Measurements from ENCODE around the gene ELAC1.
"Not testable (repeated sequence)": the region's sequence is repeated elsewhere in the genome, so short reads cannot be mapped to it uniquely, and the experiment has no call there.

Gene ELAC1

DNA sequence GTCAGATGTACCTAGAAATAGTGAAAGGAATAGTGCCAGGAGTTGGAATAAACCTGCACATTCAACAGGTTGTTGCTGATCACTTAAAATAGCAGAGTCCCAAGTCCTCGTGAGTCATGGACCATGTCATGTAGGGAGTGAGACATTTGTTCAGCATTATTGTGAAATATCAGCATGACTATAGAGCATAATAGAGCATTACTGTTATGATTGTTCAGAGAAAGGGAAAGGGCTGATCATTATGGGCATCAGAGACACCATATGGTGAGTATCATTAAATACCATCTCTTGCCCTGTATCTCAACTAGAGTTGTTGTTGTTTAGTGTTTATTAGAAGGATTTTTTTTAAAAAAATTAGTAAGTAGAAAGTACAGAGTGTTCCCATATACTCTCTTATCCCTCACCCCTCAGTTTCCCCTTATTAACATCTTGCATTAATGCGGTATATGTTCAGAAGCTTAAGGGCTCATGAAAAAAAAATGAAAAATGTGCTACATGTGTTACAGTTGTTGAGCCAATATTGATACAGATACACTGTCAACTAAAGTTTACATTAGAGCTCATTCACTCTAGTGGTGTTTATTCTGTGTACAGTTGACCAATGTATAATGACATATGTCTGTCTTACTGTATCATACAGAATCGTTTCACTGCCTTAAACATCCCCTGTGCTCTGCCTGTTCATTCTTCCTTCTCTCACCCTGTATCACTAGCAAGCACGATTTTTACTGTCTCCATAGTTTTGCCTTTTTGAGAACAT, 5.7 kb downstream of the ELAC1 start:
- DNase-seq, result peak; percentile 24

DNA sequence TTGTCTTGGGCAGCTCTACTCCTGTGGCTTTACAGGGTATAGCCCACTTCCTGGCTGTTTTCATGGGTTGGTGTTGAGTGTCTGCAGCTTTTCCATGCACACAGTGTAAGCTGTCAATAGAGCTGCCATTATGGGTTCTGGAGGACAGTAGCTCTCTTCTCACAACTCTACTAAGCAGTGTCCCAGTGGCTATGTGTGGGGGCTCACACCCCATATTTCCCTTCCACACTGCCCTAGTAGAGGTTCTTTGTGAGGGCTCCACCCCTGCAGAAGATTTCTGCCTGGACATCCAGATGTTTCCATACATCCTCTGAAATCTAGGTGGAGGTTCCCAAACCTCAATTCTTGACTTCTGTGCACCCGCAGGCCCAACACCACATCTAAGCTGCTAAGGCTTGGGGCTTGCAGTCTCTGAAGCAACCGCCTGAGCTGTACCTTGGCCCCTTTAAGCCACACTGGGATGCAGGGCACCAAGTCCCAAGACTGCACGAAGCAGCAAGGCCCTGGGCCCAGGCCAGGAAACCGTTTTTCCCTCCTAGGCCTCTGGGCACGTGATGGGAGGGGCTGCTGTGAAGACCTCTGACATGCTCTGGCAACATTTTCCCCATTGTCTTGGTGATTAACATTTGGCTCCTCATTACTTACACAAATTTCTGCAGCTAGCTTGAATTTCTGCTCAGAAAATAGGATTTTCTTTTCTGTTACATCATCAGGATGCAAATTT, 9.4 kb downstream of the ELAC1 start:
- DNase-seq, result no peak

DNA sequence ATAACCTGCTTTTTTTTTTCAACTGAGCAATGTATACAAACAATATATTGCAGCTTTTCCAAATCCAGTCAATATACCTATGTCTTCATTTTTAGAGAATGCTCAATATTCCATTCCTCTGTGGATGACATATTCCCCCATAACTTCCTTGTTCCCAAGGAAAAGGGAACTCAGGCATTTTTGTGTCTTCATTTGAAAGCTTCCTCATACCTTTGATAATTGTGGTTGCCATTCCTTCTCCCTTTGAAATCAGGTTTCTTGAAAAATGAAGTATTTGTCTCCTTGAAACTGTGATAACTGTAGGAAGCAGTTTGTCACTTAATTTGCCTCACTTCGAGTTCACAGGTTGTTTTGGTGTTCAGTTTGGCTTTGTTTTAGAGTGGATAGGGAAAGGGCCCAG, 13.5 kb downstream of the ELAC1 start:
- DNase-seq, result no peak

DNA sequence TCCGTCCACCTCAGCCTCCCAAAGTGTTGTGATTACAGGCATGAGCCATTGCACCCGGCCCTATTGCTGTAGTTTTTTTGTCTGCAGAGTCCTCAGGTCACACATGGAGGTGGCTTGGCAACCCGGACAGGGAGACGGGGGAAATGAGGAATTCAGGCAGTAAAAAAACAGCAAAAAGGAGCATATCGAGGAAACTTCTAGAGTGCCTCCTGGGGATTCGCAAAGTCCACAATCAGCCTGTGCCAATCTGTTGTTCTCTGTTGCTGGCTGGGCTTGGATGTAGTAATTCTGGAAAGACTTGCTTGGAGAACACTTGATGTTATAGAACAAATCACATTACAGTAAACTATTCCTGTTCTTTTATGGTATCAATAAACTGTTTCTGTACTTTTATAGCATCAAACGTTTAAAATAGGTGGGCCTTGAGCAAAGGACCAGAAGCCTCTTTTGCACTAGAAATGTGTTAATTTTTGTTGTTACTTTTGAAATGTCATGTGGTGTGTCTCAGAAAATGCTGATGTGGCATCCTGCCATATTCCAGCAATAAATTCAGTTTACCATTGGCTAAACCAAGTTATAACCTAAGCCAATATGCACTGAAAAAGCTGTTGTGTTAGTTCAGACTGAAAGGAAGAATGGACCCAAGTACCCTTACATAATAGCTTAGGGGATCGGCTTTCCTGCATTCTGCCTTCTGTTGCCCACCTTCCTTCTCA, 14.4 kb downstream of the ELAC1 start:
- DNase-seq, result no peak

DNA sequence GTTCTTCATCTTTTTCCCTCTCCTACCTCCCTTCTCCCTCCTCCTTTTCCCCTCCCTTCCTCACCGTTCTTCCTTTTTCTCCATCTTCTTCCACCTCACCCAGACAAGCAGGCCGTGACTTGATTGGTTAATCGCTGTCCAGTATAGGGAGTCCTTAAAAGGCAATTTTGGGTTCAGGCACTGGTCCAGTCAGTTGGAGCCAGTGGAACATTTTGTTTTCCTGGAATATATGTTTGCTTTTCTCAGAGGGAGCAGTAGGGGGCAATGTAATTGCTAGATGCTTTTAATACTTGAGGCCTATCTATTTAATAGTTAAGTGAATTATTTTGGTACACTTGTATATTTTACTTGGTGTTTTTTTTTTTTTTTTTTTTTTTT, 15.0 kb downstream of the ELAC1 start:
- DNase-seq, result peak; percentile 13

- DNase-seq, result peak; percentile 19
Observed at GRCh38 chr18:50986360-50987087, 18.7 kb downstream of the ELAC1 start.

DNA sequence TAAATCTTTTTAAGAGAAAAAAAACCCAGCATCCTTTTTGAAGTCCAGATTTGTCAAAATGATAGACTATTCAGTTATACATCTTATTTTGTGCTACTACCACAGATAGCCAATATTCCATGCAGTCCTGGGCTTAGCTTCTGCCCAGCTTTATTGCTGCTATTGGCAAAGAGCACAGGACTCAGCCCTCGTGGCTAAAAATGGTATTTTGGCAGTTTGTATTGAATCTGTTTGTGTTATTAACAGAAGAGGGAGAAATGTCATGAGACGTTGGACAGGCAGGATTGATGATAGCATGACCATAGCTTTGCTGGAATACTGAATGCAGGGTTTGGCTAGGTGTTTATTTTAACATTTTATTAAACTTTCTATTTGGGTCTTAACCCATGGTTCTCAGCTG, 19.4 kb downstream of the ELAC1 start:
- DNase-seq, result no peak

DNA sequence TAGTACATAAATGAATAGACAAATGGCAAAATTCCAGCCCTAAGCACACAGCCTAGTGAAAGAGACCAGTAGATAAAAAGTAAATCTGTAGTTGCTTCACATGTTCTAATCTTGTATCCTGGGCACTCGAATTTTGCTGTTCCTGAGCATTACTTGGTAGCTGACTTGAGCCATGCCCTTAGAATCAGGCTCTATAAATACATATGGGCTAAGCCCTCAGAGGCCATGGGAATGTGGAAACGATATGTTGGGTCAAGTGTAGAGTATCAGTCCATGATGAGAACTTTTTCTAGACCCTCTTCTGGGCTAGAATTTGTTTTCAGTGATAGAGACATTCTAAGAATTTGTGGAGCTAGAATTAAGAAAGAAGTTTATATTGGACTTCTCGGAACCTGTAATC, 21.9 kb downstream of the ELAC1 start:
- no peak for DNase-seq

- DNase-seq, result no peak
Observed at GRCh38 chr18:50992351-50992762, 24.5 kb downstream of the ELAC1 start.

DNA sequence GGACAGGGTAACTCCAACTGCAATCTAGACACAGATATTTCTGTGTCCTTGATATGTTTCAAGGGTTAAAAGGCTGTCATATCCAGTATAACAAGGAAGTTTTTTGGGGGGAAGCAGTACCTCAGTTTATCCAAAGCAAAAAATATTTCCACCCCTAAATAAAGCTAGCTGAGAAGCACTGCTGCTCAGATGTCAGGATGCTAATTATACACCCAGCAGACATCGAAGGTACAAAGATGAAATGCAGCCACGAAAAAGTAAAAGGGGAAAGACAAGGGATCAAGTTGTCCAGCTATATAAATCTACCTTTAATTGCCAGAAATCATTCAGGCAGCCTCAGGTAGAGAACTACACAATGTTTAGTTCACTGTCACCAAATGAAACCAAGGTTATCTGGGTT, 26.2 kb downstream of the ELAC1 start:
- no peak for DNase-seq

- not testable (repeated sequence) for DNase-seq
Observed at GRCh38 chr18:51003174-51003573, 35.3 kb downstream of the ELAC1 start.

GRCh38 chr18:51006061-51006818, 38.4 kb downstream of the ELAC1 start:
- no peak for DNase-seq

GRCh38 chr18:51006948-51007789, 39.3 kb downstream of the ELAC1 start:
- DNase-seq, result no peak

DNA sequence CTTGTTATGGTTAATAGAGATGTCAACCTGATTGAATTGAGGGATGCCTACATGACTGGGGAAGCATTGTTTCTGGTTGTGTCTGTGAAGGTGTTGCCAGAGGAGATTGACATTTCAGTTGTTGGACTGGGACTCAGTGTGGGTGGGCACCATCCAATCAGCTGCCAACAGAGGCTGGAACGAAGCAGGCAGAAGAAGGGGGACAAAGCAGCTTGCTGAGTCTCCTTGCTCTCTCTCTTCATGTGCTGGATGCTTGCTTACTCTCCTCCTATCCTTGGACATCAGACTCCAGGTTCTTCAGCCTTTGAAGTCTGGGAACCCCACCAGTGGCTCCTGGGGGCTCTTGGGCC, 39.9 kb downstream of the ELAC1 start:
- DNase-seq, result no peak

DNA sequence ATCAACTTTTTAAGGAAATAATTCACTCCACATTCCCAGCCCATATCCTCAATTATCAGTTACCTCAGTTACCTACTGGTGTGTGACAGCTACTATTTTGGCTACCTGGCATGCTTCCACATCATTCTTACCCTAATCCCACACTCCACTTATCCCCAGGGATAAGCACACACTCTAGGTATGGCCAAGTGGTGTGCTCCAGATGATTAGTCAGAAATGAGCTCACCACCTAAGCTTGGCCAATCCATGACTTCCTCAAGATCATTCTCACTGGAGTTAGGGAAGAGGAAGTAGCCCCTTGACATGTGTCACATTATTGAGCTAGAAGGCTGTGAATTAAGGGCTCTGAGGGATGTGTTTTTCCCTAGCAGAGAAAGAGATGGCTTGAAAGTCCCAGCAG, 41.2 kb downstream of the ELAC1 start:
- DNase-seq, result peak; percentile 33

DNA sequence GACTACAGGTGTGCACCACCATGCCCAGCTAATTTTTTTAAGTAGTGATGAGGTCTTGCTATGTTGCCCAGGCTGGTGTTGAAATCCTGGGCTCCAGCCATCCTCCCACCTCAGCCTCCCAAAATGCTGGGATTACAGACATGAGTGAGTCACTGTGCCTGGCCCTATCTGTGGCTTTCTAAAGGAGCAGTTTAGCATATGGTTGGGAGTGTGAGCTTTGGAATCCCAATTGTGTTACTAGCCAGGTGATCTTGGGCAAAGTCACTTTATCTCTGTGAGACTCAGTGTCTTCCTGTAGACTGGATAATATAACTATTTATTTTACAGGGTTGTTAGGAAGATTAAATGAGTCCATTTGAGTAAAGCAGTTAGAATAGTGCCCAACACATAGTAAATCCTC, 42.4 kb downstream of the ELAC1 start:
- DNase-seq, result no peak

- no peak for DNase-seq
Observed at GRCh38 chr18:51011709-51012108, 43.9 kb downstream of the ELAC1 start.

GRCh38 chr18:51012441-51012840, 44.6 kb downstream of the ELAC1 start:
- DNase-seq, result no peak

GRCh38 chr18:51013259-51013658, 45.4 kb downstream of the ELAC1 start:
- no peak for DNase-seq

DNA sequence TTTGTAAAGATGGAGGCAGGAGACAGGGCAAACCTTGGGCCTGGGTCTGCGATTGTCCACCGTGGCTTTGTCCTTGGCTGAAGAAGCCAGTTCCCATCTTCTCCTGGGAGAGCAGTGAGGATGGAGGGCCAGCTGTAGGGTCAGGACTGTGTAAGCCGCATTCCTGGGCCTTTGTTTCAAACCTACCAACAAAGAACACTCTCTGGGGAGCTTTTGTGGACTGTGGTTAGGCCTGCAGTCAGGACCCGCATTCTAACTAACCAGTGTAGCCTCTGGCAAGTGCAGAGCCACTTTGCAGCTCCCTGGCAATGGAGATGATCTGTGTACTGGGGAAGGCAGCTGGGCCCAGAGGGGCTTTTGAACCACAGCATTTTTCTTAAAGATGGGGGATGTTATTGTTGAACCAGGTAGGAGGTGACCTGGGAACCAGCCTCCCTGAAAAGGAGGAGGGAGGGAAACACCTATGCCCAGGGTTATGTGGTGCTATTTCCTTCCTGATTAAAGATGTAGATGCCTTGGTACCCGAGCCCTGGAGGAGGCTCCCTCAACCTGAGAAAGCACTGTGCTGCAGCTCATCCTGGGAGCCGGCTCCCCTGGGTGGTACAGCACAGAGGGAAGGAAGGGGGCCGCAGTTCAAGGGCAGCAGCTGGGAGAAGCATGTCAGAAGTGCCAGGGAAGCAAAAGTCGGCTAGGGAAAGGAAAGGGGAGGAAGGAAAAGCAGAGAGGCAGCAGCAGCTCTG, 49.5 kb downstream of the ELAC1 start:
- DNase-seq, result peak; percentile 18

- no peak for DNase-seq
Observed at GRCh38 chr18:51020536-51020935, 52.7 kb downstream of the ELAC1 start.

Measured in fibroblast of skin of scalp (primary cell).